ENCODE data around the gene PLAAT4.

Gene PLAAT4

GRCh38 chr11:63501236-63501635, 35.4 kb upstream of the PLAAT4 start:
- Histone ChIP-seq H3K4me3 (ENCODE audit: low read depth in 1 of 2, low read length in 2 of 2) (no peak overlapping the region), H3K36me3 (ENCODE audit: insufficient read depth, low read length) (no peaks in the 10 kb centered on the region), H2AFZ (ENCODE audit: low read depth, low read length) (no peak overlapping the region), H3K27me3 (ENCODE audit: insufficient read depth, low read length, poor library complexity) (no peaks in the 10 kb centered on the region), H3K4me2 (ENCODE audit: insufficient read depth, low read length) (no peak overlapping the region), H3K27ac (ENCODE audit: low read length) (no peak overlapping the region), H4K20me1 (ENCODE audit: insufficient read depth, low read length) (no peaks in the 10 kb centered on the region), H3K9me3 (ENCODE audit: insufficient read depth, low read length, severe bottlenecking) (peaks cover 2% of the 10 kb centered on the region), H3K79me2 (ENCODE audit: insufficient read depth, low read length) (no peaks in the 10 kb centered on the region), H3K9ac (ENCODE audit: low read depth, low read length) (no peak overlapping the region), H3K4me1 (ENCODE audit: insufficient read depth, low read length) (no peaks in the 10 kb centered on the region)
- TF ChIP-seq EZH2 (IDR thresholded peaks at IDR 0.05; ENCODE audit: borderline replicate concordance, low read depth, low read length, severe bottlenecking) = no peak
- TF ChIP-seq CTCF (IDR thresholded peaks at IDR 0.05; ENCODE audit: borderline replicate concordance, extremely low read depth, low read length, poor library complexity, severe bottlenecking) = no peak
- DNase-seq (no peak), ATAC-seq (ENCODE audit: insufficient read depth, low read depth) (no peak)

GRCh38 chr11:63502252-63502820, 34.3 kb upstream of the PLAAT4 start:
- peaks cover 2% of the 10 kb centered on the region for H3K9me3 ChIP-seq (ENCODE audit: insufficient read depth, low read length, severe bottlenecking)
- H3K79me2 ChIP-seq (ENCODE audit: insufficient read depth, low read length) = no peaks in the 10 kb centered on the region
- no peak overlapping the region for H3K4me2 ChIP-seq (ENCODE audit: insufficient read depth, low read length)
- H3K36me3 ChIP-seq (ENCODE audit: insufficient read depth, low read length) = no peaks in the 10 kb centered on the region
- ATAC-seq (ENCODE audit: insufficient read depth, low read depth) = no peak
- H4K20me1 ChIP-seq (ENCODE audit: insufficient read depth, low read length) = no peaks in the 10 kb centered on the region
- TF ChIP-seq CTCF (IDR thresholded peaks at IDR 0.05; ENCODE audit: borderline replicate concordance, extremely low read depth, low read length, poor library complexity, severe bottlenecking) = no peak
- TF ChIP-seq EZH2 (IDR thresholded peaks at IDR 0.05; ENCODE audit: borderline replicate concordance, low read depth, low read length, severe bottlenecking) = no peak
- H3K4me3 ChIP-seq (ENCODE audit: low read depth in 1 of 2, low read length in 2 of 2) = no peak overlapping the region
- H3K27me3 ChIP-seq (ENCODE audit: insufficient read depth, low read length, poor library complexity) = no peaks in the 10 kb centered on the region
- no peak for DNase-seq
- no peak overlapping the region for H3K9ac ChIP-seq (ENCODE audit: low read depth, low read length)
- no peaks in the 10 kb centered on the region for H3K4me1 ChIP-seq (ENCODE audit: insufficient read depth, low read length)
- H2AFZ ChIP-seq (ENCODE audit: low read depth, low read length) = no peak overlapping the region
- H3K27ac ChIP-seq (ENCODE audit: low read length) = no peak overlapping the region

- Histone ChIP-seq H3K4me2 (ENCODE audit: insufficient read depth, low read length) (no peak overlapping the region), H2AFZ (ENCODE audit: low read depth, low read length) (no peak overlapping the region), H4K20me1 (ENCODE audit: insufficient read depth, low read length) (no peaks in the 10 kb centered on the region), H3K79me2 (ENCODE audit: insufficient read depth, low read length) (no peaks in the 10 kb centered on the region), H3K9ac (ENCODE audit: low read depth, low read length) (no peak overlapping the region), H3K27me3 (ENCODE audit: insufficient read depth, low read length, poor library complexity) (no peaks in the 10 kb centered on the region), H3K27ac (ENCODE audit: low read length) (no peak overlapping the region), H3K4me3 (ENCODE audit: low read depth in 1 of 2, low read length in 2 of 2) (no peak overlapping the region), H3K4me1 (ENCODE audit: insufficient read depth, low read length) (no peaks in the 10 kb centered on the region), H3K9me3 (ENCODE audit: insufficient read depth, low read length, severe bottlenecking) (peaks cover 2% of the 10 kb centered on the region), H3K36me3 (ENCODE audit: insufficient read depth, low read length) (no peaks in the 10 kb centered on the region)
- no peak for TF ChIP-seq CTCF (IDR thresholded peaks at IDR 0.05; ENCODE audit: borderline replicate concordance, extremely low read depth, low read length, poor library complexity, severe bottlenecking)
- TF ChIP-seq EZH2 (IDR thresholded peaks at IDR 0.05; ENCODE audit: borderline replicate concordance, low read depth, low read length, severe bottlenecking) = no peak
- no peak for DNase-seq
- no peak for ATAC-seq (ENCODE audit: insufficient read depth, low read depth)
These were observed 33.1 kb upstream of the PLAAT4 start for GRCh38 chr11:63503492-63503891.

GRCh38 chr11:63504054-63504453, 32.6 kb upstream of the PLAAT4 start:
- H3K9me3 ChIP-seq (ENCODE audit: insufficient read depth, low read length, severe bottlenecking) = peaks cover 2% of the 10 kb centered on the region
- no peak overlapping the region for H3K4me3 ChIP-seq (ENCODE audit: low read depth in 1 of 2, low read length in 2 of 2)
- ATAC-seq (ENCODE audit: insufficient read depth, low read depth) (no peak), DNase-seq (no peak)
- TF ChIP-seq EZH2 (IDR thresholded peaks at IDR 0.05; ENCODE audit: borderline replicate concordance, low read depth, low read length, severe bottlenecking) (no peak), CTCF (IDR thresholded peaks at IDR 0.05; ENCODE audit: borderline replicate concordance, extremely low read depth, low read length, poor library complexity, severe bottlenecking) (no peak)
- H3K4me1 ChIP-seq (ENCODE audit: insufficient read depth, low read length) = no peaks in the 10 kb centered on the region
- no peaks in the 10 kb centered on the region for H3K27me3 ChIP-seq (ENCODE audit: insufficient read depth, low read length, poor library complexity)
- no peaks in the 10 kb centered on the region for H3K79me2 ChIP-seq (ENCODE audit: insufficient read depth, low read length)
- H3K36me3 ChIP-seq (ENCODE audit: insufficient read depth, low read length) = no peaks in the 10 kb centered on the region
- no peak overlapping the region for H3K27ac ChIP-seq (ENCODE audit: low read length)
- H4K20me1 ChIP-seq (ENCODE audit: insufficient read depth, low read length) = no peaks in the 10 kb centered on the region
- no peak overlapping the region for H3K9ac ChIP-seq (ENCODE audit: low read depth, low read length)
- H2AFZ ChIP-seq (ENCODE audit: low read depth, low read length) = no peak overlapping the region
- no peak overlapping the region for H3K4me2 ChIP-seq (ENCODE audit: insufficient read depth, low read length)
